T-helper 1 cell treated with Interleukin-12 subunit alpha and Interleukin-12 subunit beta and Interleukin-4 antibody, amounts not matched to agents 30 ng/mL and 1 ng/mL, for 36 hours (primary cell): Measurements from ENCODE around the gene UCKL1. TPM values are rescaled to one million over a fixed set of nuclear protein-coding genes. Genes with fewer than 3 reads are reported as not detected.
"Not testable (repeated sequence)": the region's sequence is repeated elsewhere in the genome, so short reads cannot be mapped to it uniquely, and the experiment has no call there.

Source experiments
- intact Hi-C: fragments of 100-400 bp; cut with micrococcal nuclease; formaldehyde crosslinking; loops from one replicate; pipeline ENCODE4 v1.15.1; 2024
- total RNA-seq: library from RNA; stranded (reverse); gene quantifications from 2 replicates; pipeline ENCODE4 v1.2.3, GENCODE V29; 2022

Gene UCKL1
- 43.0 and 45.5 TPM in 2 replicates for total RNA-seq

DNA sequence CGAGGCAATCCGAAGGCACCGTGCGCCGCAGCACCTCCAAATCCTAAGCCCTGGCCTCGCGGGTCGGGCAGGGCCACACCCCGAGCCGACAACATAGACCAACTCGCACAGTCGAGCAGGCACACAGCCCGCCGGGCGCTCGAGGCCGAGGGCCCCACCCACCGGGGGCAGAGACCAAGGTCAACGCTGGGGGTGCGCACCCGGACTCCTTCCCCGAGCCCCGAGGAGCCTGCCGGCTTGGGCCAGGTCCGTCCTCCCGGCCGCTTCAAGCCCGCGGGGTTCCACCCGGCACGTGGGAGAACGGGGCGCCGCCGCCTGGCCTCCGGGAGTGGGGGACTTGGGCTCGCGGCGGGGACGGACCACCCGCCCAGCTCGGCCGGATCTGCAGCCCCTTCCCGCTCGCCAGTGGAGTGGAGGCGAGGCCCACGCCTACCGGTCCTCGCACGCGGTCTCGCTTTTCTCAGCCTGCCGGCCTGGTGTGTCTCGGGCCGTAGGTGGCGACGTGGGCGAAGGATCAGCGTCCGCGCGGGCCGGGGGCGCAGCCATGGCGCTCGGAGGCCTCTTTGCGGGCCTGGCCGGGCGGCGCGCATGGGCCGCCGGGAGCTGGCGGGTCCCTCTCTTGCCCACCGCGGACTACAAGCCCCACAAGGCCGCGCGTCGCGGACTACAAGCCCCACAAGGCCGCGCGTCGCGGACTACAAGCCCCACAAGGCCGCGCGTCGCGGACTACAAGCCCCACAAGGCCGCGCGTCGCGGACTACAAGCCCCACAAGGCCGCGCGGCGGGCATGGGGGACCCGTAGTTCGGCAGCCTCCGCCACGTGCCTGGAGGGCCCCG lies at the start of gene UCKL1:
TSS of gene UCKL1 (minus strand) at position 590 of the 837 bp plus-strand sequence. CDS start at position 546, 44 bp downstream.
- intact Hi-C loops: loop anchor here (1.0 to 5.0 kb wide), 13 partner anchors 25 to 435 kb away; partner anchors contain the start of genes ARFRP1, GMEB2, PPDPF and PRPF6

GRCh38 chr20:64005394-64005793 lies 49.2 kb upstream of the UCKL1 start:
- intact Hi-C loops: no loop called here

DNA sequence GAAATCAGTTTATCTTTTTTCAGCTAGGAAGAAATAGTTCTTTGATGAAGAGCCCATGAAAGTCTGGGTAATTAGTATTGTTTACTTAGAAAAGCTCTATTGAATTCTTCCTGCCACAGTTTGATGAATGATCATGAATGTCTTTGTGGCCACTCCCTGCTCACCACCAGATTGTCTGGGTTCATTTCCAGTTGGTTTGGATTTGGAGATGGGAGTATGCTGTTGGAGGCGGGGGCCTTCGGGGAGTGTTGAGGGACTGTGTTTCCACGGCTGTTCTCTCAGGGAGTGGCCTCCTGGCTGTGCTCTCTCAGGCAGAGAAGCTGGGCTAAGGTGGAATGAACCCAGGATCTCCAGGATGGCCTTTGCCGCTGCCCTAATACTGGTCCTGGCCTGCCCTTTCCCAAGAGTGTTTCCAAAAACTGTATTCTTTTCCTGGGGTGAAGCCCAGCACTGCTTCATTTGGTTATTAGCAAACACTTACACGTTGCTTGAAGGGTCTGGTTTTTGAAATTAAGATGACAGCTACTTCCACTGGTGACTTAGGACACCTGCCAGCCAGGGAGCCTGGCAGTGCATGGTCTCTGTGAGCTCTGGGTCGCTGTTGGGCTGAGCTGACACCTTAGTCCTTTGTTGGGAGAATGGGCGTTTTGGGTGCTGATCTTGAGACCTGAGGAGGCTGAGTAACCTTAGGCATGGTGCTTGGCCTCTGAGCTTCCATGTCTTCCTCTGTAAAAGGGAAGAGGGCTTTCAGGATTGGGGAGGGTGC lies 47.9 kb upstream of the UCKL1 start:
- intact Hi-C loops: no loop called here

DNA sequence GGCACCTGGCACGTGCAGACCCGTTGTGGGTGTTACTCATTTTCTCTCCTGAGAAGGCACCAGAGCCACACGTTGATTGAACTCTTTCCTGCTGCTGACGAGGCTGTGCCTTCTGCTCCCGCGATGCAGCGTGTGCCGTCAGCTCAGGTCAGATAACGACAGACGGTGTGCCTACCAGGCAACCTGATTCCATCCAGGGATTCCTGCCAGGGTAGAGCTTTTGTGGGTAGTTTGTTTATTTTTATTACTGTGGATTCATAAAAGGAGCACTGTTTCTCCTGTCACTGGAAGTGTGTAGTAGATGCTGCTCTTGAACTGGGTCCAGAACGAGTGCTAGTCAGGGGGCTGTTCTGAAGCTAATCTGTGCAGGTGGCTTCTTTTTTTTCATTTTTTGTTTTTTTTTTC lies 45.4 kb upstream of the UCKL1 start:
- intact Hi-C loops: no loop called here

DNA sequence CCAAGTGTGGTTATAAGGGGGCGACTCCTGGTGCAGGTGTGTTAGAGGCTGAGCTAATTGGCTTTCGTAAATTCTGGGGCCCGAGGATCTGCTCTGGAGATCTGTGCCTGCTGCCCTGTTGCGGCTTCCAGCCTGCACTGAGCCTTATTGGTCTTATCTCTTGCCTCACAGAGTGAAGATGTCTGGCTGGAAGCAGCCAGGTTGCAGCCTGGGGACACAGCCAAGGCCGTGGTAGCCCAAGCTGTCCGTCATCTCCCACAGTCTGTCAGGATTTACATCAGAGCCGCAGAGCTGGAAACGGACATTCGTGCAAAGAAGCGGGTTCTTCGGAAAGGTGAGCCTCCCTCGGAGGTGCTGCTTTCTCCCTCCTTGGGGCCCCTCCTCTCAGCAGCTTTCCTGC lies 44.7 kb upstream of the UCKL1 start:
- intact Hi-C loops: no loop called here

DNA sequence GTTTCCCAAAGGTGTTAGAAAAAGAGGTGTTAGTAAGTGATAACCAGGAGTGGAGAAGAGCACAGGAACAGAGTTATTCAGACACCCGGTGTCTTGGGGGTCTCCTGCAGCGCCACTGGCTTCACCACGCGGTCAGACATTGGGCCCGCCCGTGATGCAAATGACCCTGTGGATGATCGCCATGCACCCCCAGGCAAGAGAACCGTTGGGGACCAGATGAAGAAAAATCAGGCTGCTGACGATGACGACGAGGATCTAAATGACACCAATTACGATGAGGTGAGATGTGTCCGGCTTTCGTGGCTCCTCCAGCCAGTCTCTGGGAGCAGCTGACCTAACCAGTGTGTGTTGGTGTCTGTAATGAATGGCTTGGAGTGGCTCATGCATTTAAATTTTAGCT lies 26.7 kb upstream of the UCKL1 start:
- intact Hi-C loops: no loop called here

GRCh38 chr20:63980806-63981728 lies 24.9 kb upstream of the UCKL1 start, which contains the start of gene PRPF6:
Gene PRPF6 (plus strand): TSS chr20:63981132. CDS start chr20:63981246, 114 bp downstream.
- intact Hi-C loops: loop anchor here (1.0 to 2.0 kb wide), 12 partner anchors 25 to 461 kb away; partner anchors contain the start of genes ARFRP1, DNAJC5, GMEB2 and PPDPF

GRCh38 chr20:63980317-63980805 lies 24.1 kb upstream of the UCKL1 start:
- intact Hi-C loops: loop anchor here (1.0 to 2.0 kb wide), 6 partner anchors 30 to 274 kb away; partner anchors contain the start of genes ARFRP1, DNAJC5 and TCEA2

DNA sequence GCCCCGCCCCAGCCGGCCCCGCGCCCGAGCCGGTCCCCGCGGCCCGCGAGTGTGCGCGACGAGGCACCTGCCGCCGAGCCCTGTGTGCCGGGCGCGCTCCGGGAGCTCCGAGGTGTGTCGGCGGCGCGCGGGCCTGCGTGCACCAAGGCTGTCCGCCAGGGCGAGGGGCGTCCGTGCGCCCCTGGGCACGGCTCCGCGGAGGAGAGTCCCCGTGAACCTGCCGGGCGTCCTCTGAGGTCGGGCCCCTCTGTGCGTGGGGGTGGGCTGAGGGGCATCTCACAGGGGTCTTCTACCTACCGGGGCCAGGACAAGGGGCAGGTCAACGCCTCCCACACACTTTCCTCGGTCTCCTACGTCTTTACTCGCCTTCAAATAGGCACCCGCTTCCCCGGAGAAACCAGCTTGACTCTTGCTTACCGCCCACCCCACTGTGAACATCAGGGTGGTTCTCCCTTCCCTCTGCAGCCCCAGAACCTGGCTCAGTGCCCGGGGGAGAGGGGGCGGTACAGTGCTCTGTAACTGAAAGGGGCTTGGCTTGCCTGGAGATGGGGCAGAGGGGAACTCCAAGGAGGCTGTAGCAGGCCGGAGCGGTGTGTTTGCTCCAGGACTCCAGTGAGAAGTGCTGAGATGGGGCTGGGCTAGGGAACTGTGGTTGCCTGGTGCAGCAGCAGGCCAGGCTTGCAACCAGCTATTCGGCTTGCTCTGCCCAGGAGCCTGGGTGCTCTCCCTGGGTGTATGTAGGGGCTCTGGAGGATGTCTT lies 23.5 kb upstream of the UCKL1 start, which contains the start of gene SAMD10:
TSS of gene SAMD10 (minus strand) at position 86 of the 760 bp plus-strand sequence. CDS start 175 bp downstream, outside the sequence.
- intact Hi-C loops: loop anchor here (1.0 to 2.0 kb wide), 6 partner anchors 31 to 273 kb away; partner anchors contain the start of genes ARFRP1, DNAJC5 and TCEA2

GRCh38 chr20:63979229-63979556 lies 23.0 kb upstream of the UCKL1 start:
- intact Hi-C loops: no loop called here

GRCh38 chr20:63978319-63979228 lies 22.4 kb upstream of the UCKL1 start:
- intact Hi-C loops: loop anchor here (1.0 kb wide), 1 partner anchor 8 kb away; no protein-coding TSS in a partner anchor

GRCh38 chr20:63977739-63978276 lies 21.6 kb upstream of the UCKL1 start:
- intact Hi-C loops: loop anchor here (1.0 kb wide), 1 partner anchor 8 kb away; no protein-coding TSS in a partner anchor

DNA sequence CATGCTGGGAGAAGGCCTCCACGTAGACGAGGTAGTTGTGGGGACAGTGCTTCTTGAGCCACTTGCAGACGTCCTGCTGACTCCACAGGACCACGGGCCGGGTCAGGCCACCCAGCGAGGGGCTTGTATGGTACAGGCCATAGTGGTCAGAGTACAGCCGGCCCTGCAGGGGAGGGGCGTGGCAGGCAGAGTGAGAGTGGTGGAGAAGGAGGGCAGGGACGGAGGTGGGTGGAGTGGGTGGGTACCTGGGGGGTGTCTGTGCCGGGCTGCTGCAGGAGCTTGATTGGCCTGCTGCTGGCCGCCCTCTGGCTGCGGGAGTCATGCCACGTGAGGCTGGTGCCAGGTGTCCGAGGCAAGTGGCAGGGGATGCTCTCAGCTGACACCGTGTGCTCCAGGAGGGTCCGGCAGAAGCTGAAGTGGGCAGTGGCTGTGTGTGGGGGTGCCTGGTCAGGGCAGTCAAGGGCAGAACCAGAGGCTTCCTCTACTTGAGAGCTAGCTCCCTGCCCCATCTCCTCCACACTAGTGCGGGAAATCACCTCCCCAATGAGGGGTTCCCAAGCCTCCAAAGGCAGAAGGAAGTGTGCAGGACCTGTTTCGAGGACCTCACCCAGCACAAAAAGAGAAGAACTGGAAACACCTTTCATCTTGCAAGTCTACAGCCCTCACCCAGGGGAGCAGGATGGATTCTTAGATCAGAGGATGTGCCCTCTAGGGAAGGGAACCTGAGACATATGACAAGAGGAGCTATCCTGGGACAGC lies 20.9 kb upstream of the UCKL1 start:
- intact Hi-C loops: no loop called here

- intact Hi-C loops: not testable (repeated sequence)
Measured at GRCh38 chr20:63976511-63976910, 20.3 kb upstream of the UCKL1 start.

- intact Hi-C loops: loop anchor here (1.0 to 5.0 kb wide), 2 partner anchors 437 to 478 kb away; partner anchors contain the start of gene PTK6
Measured at GRCh38 chr20:63974402-63975200, 18.4 kb upstream of the UCKL1 start.

- intact Hi-C loops: loop anchor here (1.0 to 5.0 kb wide), 3 partner anchors 188 to 478 kb away; partner anchors contain the start of gene PTK6
Measured at GRCh38 chr20:63973636-63974401, 17.6 kb upstream of the UCKL1 start.
